Activated CD8-positive, alpha-beta memory T cell treated with anti-CD3 and anti-CD28 coated beads for 48 hours (primary cell): Measurements from ENCODE around the gene PHTF1.

ENCODE experiments used
- DNase-seq, 3 experiments: peaks; one replicate each; pipeline ENCODE4 v3.0.0-alpha.2; 2020; ENCODE audit warnings: low read depth in 2 of 3, low spot score in 2 of 3

The PHTF1 gene

DNA sequence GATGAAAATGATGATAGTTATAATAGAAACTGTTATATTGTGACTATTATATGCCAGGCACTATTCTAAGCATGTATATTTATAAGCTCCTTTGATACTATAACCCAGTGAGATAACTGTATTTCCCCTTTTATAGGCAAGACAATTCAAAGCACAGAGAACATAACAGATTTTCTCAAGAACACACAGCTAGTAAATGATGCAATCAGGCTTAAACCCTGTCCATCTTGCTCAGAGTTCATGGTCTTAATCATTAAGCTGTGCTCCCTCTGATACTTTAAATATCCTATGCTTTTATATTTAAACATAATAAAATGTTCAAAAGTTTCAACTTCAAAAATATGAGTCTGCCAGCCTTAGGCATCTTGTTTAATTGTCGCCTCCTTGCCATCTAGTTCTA, 88.6 kb downstream of the PHTF1 start:
- no peak for DNase-seq

DNA sequence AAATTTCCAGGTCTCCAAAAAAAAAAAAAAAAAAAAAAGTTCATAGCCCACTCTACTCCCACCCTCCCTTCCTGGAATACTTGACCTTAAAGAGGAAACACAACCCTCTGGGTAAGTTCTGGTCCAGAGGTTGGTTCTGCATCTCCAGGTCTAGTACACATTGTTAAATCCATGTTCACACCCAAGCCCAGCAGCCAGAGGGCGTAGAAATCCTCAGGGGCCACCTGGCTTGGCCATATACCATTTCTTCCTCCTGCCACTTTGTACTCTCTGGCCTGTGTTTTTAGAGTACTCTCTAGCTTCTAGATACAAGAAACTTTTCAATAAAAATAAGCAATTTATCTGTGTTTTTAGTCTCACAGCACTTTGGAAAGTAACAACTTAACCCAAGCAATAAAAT, 89.3 kb downstream of the PHTF1 start:
- no peak for DNase-seq

DNA sequence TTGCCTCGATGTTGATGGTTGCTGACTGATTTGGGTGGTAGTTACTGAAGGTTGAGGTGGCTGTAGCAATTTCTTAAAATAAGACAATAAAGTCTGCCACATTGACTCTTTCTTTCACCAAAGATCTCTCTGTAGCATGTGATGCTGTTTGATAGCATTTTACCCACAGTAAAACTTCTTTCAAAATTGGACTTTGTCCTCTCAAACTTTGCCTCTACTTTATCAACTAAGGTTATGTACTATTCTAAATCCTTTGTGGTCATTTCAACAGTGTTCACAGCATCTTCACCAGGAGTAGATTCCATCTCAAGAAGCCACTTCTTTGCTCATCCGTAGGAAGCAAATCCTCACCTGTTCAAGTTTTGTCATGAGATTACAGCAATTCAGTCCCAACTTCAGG, 93.2 kb downstream of the PHTF1 start:
- no peak for DNase-seq

DNA sequence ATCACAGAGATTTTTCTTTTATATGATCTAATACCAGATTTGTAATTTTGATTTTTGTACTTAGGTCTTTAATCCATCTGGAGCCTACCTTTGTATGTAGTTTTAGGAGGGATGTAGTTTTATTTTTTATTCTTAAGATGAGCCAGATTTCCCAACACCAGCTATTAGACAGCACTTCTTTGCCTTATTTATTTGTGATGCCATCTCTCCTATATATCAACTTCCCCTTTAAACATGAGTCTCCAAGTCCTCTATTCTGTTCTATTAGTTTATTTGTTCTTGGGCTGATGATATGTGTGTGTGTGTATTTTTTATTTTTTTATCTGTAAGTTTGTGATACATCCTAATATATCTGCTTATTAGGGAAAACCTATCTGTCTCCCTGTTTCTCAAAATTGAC, 94.2 kb downstream of the PHTF1 start:
- no peak for DNase-seq

DNA sequence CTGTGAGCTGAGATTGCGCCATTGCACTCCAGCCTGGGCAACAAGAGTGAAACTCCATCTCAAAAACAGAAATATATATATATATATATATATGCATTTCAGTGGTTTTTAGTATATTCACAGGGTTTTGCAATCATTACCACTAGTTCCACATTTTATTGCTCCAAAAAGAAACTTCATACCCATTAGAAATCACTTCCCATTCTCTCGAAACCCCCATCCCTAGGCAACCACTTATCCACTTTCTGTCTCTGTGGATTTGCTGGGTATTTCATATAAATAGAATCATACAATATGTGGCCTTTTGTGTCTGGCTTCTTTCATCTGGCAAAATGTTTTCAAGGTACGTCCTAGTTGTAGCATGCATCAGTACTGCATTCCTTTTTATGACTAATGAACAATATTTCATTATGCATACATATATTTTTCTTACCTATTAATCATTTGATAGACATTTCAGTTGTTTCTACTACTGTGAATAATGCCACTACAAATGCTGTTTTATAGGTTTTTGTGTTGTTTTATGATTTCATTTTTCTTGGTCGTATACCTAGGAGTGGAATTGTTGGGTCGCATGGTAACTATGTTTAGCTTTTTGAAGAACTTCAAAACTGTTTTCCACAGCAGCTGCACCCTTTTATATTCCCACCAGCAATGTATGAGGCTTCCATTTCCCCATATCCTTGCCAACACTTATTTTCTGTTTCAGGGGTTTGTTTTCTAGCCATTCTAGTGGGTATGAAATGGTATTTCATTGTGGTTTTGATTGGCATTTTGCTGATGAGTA, 95.9 kb downstream of the PHTF1 start:
- no peak for DNase-seq

DNA sequence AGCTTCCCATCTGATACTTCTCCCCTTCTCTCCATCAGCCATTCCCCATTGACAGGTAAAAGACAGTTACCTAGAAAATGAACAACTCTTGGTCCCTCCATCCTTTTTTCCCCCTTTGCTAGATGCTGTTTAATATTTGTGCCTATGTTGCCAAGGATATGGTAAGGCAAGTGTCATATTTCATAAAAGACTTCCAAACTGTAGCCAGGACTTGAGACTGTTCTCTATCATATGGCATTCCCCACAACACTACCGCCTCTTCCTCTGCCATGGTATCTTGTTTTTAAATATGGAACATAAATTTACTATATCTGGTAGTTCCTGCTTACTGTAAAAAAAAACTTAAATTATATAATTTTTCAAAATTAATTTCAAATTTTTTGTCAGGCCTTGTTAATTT, 97.2 kb downstream of the PHTF1 start:
- no peak for DNase-seq

DNA sequence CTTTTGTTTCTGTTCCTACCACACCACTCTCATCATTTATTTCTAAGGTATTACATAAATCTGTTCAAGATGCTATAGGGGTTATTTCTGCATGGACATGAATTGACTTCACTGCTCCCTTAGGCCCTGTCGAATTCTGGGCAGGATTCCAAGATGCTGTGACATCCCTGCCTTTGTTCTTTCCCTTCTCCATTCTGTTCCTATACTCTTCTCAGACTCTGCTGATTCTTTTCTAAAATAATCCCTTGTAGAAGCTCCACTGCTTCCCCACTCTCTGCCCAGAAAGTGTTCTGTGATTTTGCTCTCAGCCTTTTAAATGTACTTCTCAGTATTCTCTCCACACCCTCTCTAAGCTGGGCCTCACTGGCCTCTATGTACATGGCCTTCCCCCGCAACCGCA, 99.2 kb downstream of the PHTF1 start:
- DNase-seq, result no peak

DNA sequence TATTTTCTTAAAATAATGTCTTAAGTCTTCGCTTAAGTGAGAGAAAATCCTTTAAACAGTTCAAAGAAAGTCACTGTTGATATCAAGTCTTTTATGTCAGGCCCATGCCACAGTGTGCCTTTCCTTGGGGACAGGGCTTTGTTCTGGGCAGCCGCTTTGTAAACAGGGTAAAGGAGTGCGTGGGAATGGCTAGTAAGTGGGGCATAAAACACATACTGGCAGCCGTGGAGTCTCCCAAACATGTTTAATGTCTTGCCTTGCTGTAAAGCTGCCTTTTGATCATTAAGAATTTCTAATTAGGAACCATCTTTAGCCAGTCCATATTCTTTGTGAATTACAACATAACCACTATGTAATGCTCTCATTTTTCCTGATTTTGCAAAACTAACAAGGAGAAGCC, 99.7 kb downstream of the PHTF1 start:
- no peak for DNase-seq

DNA sequence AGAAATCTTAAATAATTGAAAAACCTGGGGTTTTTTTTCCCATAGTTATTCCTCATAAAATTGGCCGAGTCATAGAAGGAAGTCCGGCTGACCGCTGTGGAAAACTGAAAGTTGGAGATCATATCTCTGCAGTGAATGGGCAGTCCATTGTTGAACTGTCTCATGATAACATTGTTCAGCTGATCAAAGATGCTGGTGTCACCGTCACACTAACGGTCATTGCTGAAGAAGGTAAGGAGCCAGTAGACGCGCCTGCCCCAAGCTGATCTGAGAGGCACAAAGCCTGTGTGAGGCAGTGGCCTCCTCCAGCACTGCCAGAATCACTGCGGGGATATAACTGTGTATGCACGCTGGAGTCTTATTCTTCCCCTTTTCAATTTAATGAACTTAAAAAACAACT, 100.3 kb downstream of the PHTF1 start:
- no peak for DNase-seq

DNA sequence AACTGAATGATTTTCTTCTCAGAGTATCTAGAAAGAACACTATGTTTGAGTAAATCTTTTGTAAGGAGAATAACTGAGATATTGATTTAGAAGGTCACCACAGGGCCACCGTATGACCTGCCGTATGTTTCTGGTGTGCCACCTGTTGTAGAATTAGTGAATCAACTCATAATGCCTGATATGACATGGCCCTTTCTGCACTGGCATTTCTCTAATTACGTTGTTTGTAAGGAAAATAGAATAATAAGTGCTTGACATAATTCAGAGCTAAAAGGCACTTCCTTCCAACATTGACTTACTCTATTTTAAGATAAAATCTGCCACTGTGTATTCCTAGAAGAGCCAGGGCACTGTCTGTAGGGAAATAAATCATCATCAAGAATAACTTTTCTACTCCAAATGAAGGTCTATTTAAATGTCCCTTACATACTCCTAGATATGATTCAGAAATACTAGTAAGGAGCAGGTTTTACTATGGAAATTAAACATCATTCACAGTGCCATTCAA, 101.7 kb downstream of the PHTF1 start:
- DNase-seq, result no peak

DNA sequence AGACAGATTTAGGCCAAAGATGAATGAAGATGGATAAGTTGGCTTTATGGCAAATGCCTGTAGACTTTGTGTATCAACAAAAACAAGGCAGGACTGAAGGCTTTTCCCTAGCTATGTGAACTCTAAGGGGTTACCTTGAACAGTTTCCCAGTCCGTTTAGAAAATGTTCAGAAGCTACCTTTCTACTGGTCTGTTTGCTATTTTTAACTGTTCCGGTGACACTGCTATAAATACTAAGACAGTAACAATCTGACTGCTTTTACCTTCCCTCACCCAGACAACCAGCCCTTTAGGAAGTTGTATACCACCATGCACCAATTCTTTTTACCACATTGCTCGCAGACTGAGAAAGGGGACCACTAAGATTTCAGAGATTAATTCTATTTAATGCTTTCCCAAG, 102.2 kb downstream of the PHTF1 start:
- DNase-seq, result no peak

DNA sequence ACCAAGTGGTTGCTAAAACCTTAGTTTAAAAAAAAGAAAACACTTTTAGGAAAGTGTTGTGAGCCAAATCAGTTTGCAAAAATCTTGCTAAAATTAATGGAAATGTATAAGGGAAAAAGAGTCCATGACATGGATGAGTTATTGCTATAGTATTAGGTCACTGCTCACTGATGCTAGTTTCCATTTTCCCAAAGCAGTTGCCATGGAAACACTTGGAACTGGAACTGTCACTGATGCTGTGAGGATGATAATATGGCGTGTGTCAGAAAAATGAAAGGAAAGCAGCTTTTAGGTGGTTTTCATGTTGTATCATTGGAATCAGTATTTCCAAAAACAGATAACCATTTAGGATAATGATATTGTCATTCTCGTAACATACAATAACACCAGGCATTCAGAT, 104.4 kb downstream of the PHTF1 start:
- DNase-seq, result no peak

DNA sequence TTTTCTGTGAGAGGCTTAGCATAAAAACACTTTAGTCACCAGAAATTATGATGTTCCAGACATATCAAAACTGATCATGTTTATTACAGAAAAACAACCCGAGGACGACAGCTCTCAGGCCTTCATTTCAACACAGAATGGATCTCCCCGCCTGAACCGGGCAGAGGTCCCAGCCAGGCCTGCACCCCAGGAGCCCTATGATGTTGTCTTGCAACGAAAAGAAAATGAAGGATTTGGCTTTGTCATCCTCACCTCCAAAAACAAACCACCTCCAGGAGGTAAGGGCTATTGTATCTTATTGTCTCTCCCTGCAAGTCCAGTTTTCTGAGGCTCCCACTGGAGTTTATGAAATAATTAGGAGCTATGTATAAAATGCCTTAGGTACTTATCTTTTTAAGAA, 105.5 kb downstream of the PHTF1 start:
- no peak for DNase-seq

DNA sequence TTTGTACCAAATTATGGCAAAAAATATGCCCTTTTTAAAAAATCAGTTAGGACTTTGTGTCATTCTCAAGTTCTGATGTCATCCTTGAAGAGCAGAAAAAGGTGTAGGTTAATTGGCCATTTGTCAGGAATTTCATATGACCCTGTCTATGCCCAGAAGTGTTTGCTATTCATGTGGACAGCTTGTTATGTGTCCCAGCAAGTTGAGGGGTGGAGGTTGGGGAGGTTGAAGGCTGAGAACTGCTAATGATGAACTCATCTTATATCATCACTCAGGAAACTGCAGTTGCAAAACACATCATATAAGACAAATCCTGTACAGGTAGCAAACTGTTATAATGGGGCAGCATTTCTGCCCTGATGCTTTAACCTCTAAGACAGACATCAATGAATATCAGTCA, 106.5 kb downstream of the PHTF1 start:
- no peak for DNase-seq

DNA sequence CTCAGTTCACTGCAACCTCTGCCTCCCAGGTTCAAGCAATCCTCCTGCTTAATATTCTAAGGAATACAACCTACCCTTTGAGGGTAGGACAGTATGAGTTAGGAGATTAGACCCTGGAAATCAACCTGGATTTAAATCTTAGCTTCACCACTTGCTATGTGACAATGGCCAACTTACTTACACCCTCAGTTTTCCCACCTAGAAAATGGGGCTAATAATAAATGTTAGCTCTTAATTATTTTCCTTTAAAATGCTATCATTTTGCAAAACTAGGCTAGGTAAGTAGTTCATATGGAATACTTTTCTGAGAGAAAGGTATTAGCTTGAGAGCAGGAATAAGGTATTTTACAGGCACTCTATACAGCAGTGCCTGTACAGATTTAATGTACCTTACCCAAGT, 110.8 kb downstream of the PHTF1 start:
- no peak for DNase-seq

DNA sequence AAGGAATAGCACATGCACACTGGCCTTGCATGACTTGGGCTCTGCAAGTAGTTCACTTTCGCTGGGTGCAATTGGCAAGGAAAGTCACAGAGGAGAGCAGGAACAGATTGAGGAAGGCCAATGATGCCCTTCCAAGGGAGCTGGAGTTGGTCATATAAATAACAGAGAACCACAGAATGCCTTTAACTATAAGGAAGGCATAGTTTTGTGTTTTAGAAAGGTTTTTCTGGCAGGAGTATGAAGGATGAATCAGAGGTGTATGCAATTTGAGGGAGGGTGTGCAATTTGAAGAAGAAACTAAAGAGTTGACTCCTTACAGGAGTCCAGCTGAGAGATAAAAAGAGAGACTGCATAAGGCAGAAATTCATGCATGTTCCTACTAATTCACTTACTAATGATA, 112.1 kb downstream of the PHTF1 start:
- DNase-seq, result no peak
